Lung (tissue), 12 donors: ENCODE results near the gene IAH1. TPM values are rescaled to one million over a fixed set of nuclear protein-coding genes. Genes with fewer than 3 reads are reported as not detected.

ENCODE experiments used
- ATAC-seq: fragments of 200-7000 bp; cut with Tn5 transposase; one replicate; pipeline ENCODE4 v1.9.1; 2020; ENCODE audit warnings: moderate number of reproducible peaks; ENCODE audit not compliant: insufficient read depth, low FRiP score
- DNase-seq, 3 donors: peaks; one replicate each; pipeline ENCODE4 v3.0.0-alpha.2; 2013 to 2017
- H3K27ac ChIP-seq, 2 donors: one replicate each; pipeline ENCODE4 v1.5.1; 2013; ENCODE audit warnings: mild to moderate bottlenecking in 2 of 2, moderate library complexity in 2 of 2, control low read depth in 1 of 2, inconsistent platforms in 1 of 2, low read depth in 1 of 2, low read length in 1 of 2
- H3K27me3 ChIP-seq, 3 donors: one replicate each; pipeline ENCODE4 v1.5.1; 2013; ENCODE audit warnings: low read length in 2 of 3; ENCODE audit not compliant: control insufficient read depth in 3 of 3, insufficient read depth in 3 of 3
- H3K36me3 ChIP-seq, 4 donors: one replicate each; pipeline ENCODE4 v1.5.1; 2013; ENCODE audit warnings: low read length in 4 of 4, mild to moderate bottlenecking in 1 of 4, moderate library complexity in 1 of 4; ENCODE audit not compliant: control insufficient read depth in 4 of 4, insufficient read depth in 4 of 4
- H3K4me1 ChIP-seq, 5 donors: one replicate each; pipeline ENCODE4 v1.5.1; 2013; ENCODE audit warnings: low read length in 5 of 5, mild to moderate bottlenecking in 2 of 5, moderate library complexity in 1 of 5; ENCODE audit not compliant: control insufficient read depth in 5 of 5, insufficient read depth in 5 of 5
- H3K4me3 ChIP-seq: one replicate; pipeline ENCODE4 v1.5.1; 2013; ENCODE audit warnings: mild to moderate bottlenecking, control low read depth, moderate library complexity
- H3K9ac ChIP-seq, 2 donors: one replicate each; pipeline ENCODE4 v1.5.1; 2013; ENCODE audit warnings: low read length in 2 of 2, control low read depth in 1 of 2; ENCODE audit not compliant: insufficient read depth in 1 of 2
- H3K9me3 ChIP-seq, 4 donors: one replicate each; pipeline ENCODE4 v1.5.1; 2013; ENCODE audit warnings: low read length in 3 of 4, mild to moderate bottlenecking in 1 of 4, moderate library complexity in 1 of 4; ENCODE audit not compliant: control insufficient read depth in 4 of 4, insufficient read depth in 3 of 4
- CTCF ChIP-seq: IDR thresholded peaks from 2 replicates; pipeline ENCODE4 v1.5.1; 2012; ENCODE audit warnings: mild to moderate bottlenecking; ENCODE audit errors: control extremely low read depth, extremely low read depth
- WGBS, 2 donors: extraction: QIAGEN DNeasy Blood & Tissue Kit; methylation state at CpG; one replicate each; pipeline ENCODE4 v1.1.7; 2013; 5-methylcytosine and 5-hydroxymethylcytosine counted together
- polyA plus RNA-seq, 2 donors: library from polyadenylated mRNA; stranded (reverse); fragments of 200-250 nt; gene quantifications; one replicate each; pipeline ENCODE4 v1.2.1, GENCODE V29; 2013
- total RNA-seq, 2 donors: library from RNA; depleted of rRNA in 1 of 2; stranded (reverse); fragments of >200 nt in 1 of 2; gene quantifications; one replicate each; pipeline ENCODE4 v1.2.1, GENCODE V29; 2014 to 2021
- donor health status: control.
- donor health status: control.
- donor health status: Bipolar disorder and iron deficiency.
- donor health status: healthy.
- donor health status: DM: yes; HTN: yes; CAD: no.

Gene IAH1
- total and polyA plus RNA-seq, 4 donors = 29.4 to 73.5 (median 43.5) TPM

GRCh38 chr2:9465170-9465569 is 9.2 kb upstream of the IAH1 start:
- no peak overlapping the region for H3K27ac ChIP-seq
- no peaks in the 10 kb centered on the region for H3K27me3 ChIP-seq
- H3K4me3 ChIP-seq = no peak overlapping the region
- H3K4me1 ChIP-seq = peaks cover 0 to 2% (median 0%) of the 10 kb centered on the region in 5 donors
- H3K9me3 ChIP-seq = no peaks in the 10 kb centered on the region
- ATAC-seq (no peak), DNase-seq (no peak)
- no peak for TF ChIP-seq CTCF
- H3K36me3 ChIP-seq = peaks cover 0 to 17% (median 7%) of the 10 kb centered on the region in 4 donors
- H3K9ac ChIP-seq = no peak overlapping the region
- 83 to 85% methylated on average over 7 of the region's 7 CpGs for WGBS, 2 donors

- no peak overlapping the region for H3K27ac ChIP-seq
- WGBS, 2 donors = 88 to 94% methylated on average over 43 to 46 of the region's 46 CpGs
- TF ChIP-seq CTCF = no peak
- H3K9ac ChIP-seq = no peak overlapping the region
- no peak overlapping the region for H3K4me3 ChIP-seq
- H3K4me1 ChIP-seq = peaks cover 0 to 2% (median 0%) of the 10 kb centered on the region in 5 donors
- no peaks in the 10 kb centered on the region for H3K9me3 ChIP-seq
- DNase-seq (no peak), ATAC-seq (no peak)
- peaks cover 1 to 13% (median 6%) of the 10 kb centered on the region in 4 donors for H3K36me3 ChIP-seq
- no peaks in the 10 kb centered on the region for H3K27me3 ChIP-seq
These were observed 8.1 kb upstream of the IAH1 start for GRCh38 chr2:9466147-9466683.

- H3K36me3 ChIP-seq = peaks cover 3 to 13% (median 4%) of the 10 kb centered on the region in 4 donors
- no peak for TF ChIP-seq CTCF
- no peaks in the 10 kb centered on the region for H3K27me3 ChIP-seq
- no peak overlapping the region for H3K4me3 ChIP-seq
- 76 to 84% methylated on average over 10 of the region's 10 CpGs for WGBS, 2 donors
- no peak for DNase-seq
- H3K9ac ChIP-seq = no peak overlapping the region
- ATAC-seq = peak; percentile 70
- H3K9me3 ChIP-seq = no peaks in the 10 kb centered on the region
- H3K27ac ChIP-seq = no peak overlapping the region
- H3K4me1 ChIP-seq = peaks cover 0 to 2% (median 0%) of the 10 kb centered on the region in 5 donors
These were observed 6.7 kb upstream of the IAH1 start for GRCh38 chr2:9467687-9468086.

- no peak for TF ChIP-seq CTCF
- H3K27ac ChIP-seq = no peak overlapping the region
- DNase-seq (no peak), ATAC-seq (no peak)
- H3K9ac ChIP-seq = no peak overlapping the region
- H3K9me3 ChIP-seq = no peaks in the 10 kb centered on the region
- H3K4me1 ChIP-seq = peaks cover 0 to 10% (median 7%) of the 10 kb centered on the region in 5 donors
- peaks cover 0 to 7% (median 4%) of the 10 kb centered on the region in 4 donors for H3K36me3 ChIP-seq
- H3K4me3 ChIP-seq = no peak overlapping the region
- 90 to 97% methylated on average over 5 of the region's 5 CpGs for WGBS, 2 donors
- H3K27me3 ChIP-seq = no peaks in the 10 kb centered on the region
These were observed 3.1 kb upstream of the IAH1 start for GRCh38 chr2:9471206-9471605.
